K562 (cell line): ENCODE measurements around the gene AGPAT4. TPM values are rescaled to one million over a fixed set of nuclear protein-coding genes. Genes with fewer than 3 reads are reported as not detected.

Experiments
- E2F6 ChIP-seq, 2 experiments: IDR thresholded peaks; 2 replicates each; pipeline ENCODE4 v1.6.1; 2011; ENCODE audit warnings: borderline replicate concordance in 1 of 2, control low read depth in 1 of 2, low read depth in 1 of 2, low read length in 1 of 2, mild to moderate bottlenecking in 1 of 2, mixed read lengths in 1 of 2, moderate library complexity in 1 of 2; ENCODE audit not compliant: insufficient read depth in 1 of 2, insufficient read length in 1 of 2, poor library complexity in 1 of 2, severe bottlenecking in 1 of 2; ENCODE audit errors: extremely low read depth in 1 of 2
- HNRNPLL ChIP-seq: fragments of 200-400 bp; formaldehyde crosslinking; IDR thresholded peaks from 2 replicates; pipeline ENCODE4 v1.6.1; 2017; ENCODE audit warnings: low read length, low read depth, mild to moderate bottlenecking; ENCODE audit not compliant: poor library complexity, severe bottlenecking
- KAT2B ChIP-seq: IDR thresholded peaks from one replicate; pipeline ENCODE4 v1.6.1; 2012; ENCODE audit warnings: low read depth, mild to moderate bottlenecking, control low read depth, inconsistent platforms, low read length, moderate library complexity
- MCM7 ChIP-seq, 2 experiments: fragments of 450-650 bp; IDR thresholded peaks; 2 replicates each; pipeline ENCODE4 v1.6.1; 2016 to 2018
- MYC ChIP-seq, 2 experiments: fragments of 250-450 bp in 1 of 2; sonication (Bioruptor Pico) in 1 of 2; IDR thresholded peaks; 2 replicates each; pipeline versions ENCODE4 v1.5.1 to v1.6.1; 2012 to 2021; ENCODE audit warnings: low read depth in 2 of 2, borderline replicate concordance in 1 of 2, improper control_type of control experiment in 1 of 2, low read length in 1 of 2, mild to moderate bottlenecking in 1 of 2, moderate library complexity in 1 of 2
- NCOA2 ChIP-seq, 2 experiments: fragments of 450-650 bp; IDR thresholded peaks; 2 replicates each; pipeline ENCODE4 v1.6.1; 2018; ENCODE audit warnings: mild to moderate bottlenecking in 2 of 2, moderate library complexity in 1 of 2; ENCODE audit not compliant: partially characterized antibody in 2 of 2
- PKNOX1 ChIP-seq: fragments of 450-650 bp; IDR thresholded peaks from 2 replicates; pipeline ENCODE4 v1.6.1; 2016
- ZNF780A ChIP-seq: fragments of 250-450 bp; sonication (Bioruptor Pico); IDR thresholded peaks from 2 replicates; pipeline ENCODE4 v1.5.0; 2021; ENCODE audit warnings: mild to moderate bottlenecking
- polyA plus RNA-seq, 8 experiments: library from polyadenylated mRNA; depleted of rRNA in 4 of 8; stranded (reverse) in 5 of 8; unstranded in 3 of 8; fragments of >200 nt; fragmentation: Nextera tagmentation in 2 of 8; fragmentation: Illumina TruSeq in 1 of 8; extraction: Ambion mirVana in 2 of 8; extraction: Trizol in 1 of 8; gene quantifications; 2 replicates each; pipeline versions ENCODE4 v1.2.1 to v1.2.3, GENCODE V29; 2011 to 2014; ENCODE audit warnings: inconsistent platforms in 1 of 8, missing spikeins in 1 of 8
- total RNA-seq, 7 experiments: library from RNA; depleted of rRNA in 6 of 7; stranded (reverse); fragments of >200 nt in 6 of 7; fragmentation: Illumina TruSeq in 2 of 7; extraction: Trizol in 2 of 7; gene quantifications; 2 replicates each; pipeline versions ENCODE4 v1.2.1 to v1.2.3, GENCODE V29; 2011 to 2021; ENCODE audit warnings: low replicate concordance in 1 of 7
- TF ChIP-seq, protein P1 (sequence below): sonication (generic); formaldehyde crosslinking; IDR thresholded peaks from 2 replicates; pipeline ENCODE4 v1.8.0; 2022; ENCODE audit warnings: mild to moderate bottlenecking, missing genetic modification reagents
- TF ChIP-seq, protein P2 (sequence below), 2 experiments: fragments of 450-650 bp in 1 of 2; sonication (generic) in 1 of 2; formaldehyde crosslinking in 1 of 2; IDR thresholded peaks; 2 replicates each; pipeline versions ENCODE4 v1.7.1 to v1.9.0; 2016 to 2022; ENCODE audit warnings: inconsistent platforms in 1 of 2, mild to moderate bottlenecking in 1 of 2, missing genetic modification reagents in 1 of 2

Gene AGPAT4
- total and polyA plus RNA-seq, 9 of the 15 experiments (the other 6 are each of a cell fraction or from before 2014, with no cell fraction given) = 2.2 to 15.0 (median 5.7) TPM

GRCh38 chr6:161308075-161308655 is 34.3 kb upstream of the AGPAT4 start (continued):
- TF ChIP-seq ZNF780A (CRISPR knock-in tag) = no peak
- TF ChIP-seq MYC (IDR thresholded peaks at IDR 0.05; ENCODE audit: low read depth, low read length) = 0 out of 2 replicates have a peak, but pooled peaks have one; percentile 24
- TF ChIP-seq MYC (CRISPR knock-in tag; IDR thresholded peaks at IDR 0.05; ENCODE audit: borderline replicate concordance, low read depth) = no peak
- no peak for TF ChIP-seq HNRNPLL
- TF ChIP-seq NCOA2 (IDR thresholded peaks at IDR 0.05; ENCODE audit: partially characterized antibody in 2 of 2) = no peak
- peak; percentile 54 to 69 for TF ChIP-seq E2F6 (IDR thresholded peaks at IDR 0.05; ENCODE audit: borderline replicate concordance in 1 of 2, extremely low read depth in 1 of 2, insufficient read depth in 1 of 2, insufficient read length in 1 of 2, low read depth in 1 of 2, low read length in 1 of 2, poor library complexity in 1 of 2, severe bottlenecking in 1 of 2)
- TF ChIP-seq PKNOX1 = peak; percentile 94
- TF ChIP-seq, protein P1, sequence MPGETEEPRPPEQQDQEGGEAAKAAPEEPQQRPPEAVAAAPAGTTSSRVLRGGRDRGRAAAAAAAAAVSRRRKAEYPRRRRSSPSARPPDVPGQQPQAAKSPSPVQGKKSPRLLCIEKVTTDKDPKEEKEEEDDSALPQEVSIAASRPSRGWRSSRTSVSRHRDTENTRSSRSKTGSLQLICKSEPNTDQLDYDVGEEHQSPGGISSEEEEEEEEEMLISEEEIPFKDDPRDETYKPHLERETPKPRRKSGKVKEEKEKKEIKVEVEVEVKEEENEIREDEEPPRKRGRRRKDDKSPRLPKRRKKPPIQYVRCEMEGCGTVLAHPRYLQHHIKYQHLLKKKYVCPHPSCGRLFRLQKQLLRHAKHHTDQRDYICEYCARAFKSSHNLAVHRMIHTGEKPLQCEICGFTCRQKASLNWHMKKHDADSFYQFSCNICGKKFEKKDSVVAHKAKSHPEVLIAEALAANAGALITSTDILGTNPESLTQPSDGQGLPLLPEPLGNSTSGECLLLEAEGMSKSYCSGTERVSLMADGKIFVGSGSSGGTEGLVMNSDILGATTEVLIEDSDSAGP = no peak
- no peak for TF ChIP-seq KAT2B
- TF ChIP-seq, protein P2, sequence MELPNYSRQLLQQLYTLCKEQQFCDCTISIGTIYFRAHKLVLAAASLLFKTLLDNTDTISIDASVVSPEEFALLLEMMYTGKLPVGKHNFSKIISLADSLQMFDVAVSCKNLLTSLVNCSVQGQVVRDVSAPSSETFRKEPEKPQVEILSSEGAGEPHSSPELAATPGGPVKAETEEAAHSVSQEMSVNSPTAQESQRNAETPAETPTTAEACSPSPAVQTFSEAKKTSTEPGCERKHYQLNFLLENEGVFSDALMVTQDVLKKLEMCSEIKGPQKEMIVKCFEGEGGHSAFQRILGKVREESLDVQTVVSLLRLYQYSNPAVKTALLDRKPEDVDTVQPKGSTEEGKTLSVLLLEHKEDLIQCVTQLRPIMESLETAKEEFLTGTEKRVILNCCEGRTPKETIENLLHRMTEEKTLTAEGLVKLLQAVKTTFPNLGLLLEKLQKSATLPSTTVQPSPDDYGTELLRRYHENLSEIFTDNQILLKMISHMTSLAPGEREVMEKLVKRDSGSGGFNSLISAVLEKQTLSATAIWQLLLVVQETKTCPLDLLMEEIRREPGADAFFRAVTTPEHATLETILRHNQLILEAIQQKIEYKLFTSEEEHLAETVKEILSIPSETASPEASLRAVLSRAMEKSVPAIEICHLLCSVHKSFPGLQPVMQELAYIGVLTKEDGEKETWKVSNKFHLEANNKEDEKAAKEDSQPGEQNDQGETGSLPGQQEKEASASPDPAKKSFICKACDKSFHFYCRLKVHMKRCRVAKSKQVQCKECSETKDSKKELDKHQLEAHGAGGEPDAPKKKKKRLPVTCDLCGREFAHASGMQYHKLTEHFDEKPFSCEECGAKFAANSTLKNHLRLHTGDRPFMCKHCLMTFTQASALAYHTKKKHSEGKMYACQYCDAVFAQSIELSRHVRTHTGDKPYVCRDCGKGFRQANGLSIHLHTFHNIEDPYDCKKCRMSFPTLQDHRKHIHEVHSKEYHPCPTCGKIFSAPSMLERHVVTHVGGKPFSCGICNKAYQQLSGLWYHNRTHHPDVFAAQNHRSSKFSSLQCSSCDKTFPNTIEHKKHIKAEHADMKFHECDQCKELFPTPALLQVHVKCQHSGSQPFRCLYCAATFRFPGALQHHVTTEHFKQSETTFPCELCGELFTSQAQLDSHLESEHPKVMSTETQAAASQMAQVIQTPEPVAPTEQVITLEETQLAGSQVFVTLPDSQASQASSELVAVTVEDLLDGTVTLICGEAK (IDR thresholded peaks at IDR 0.05) = no peak
- TF ChIP-seq, protein P2 (CRISPR knock-in tag; IDR thresholded peaks at IDR 0.05) = no peak
- no peak for TF ChIP-seq MCM7 (IDR thresholded peaks at IDR 0.05)
